RCC 7860 (cell line): ENCODE data around the gene CTSD.

Experiments used
- DNase-seq: peaks from one replicate; pipeline ENCODE4 v3.0.0-alpha.2; 2015; ENCODE audit warnings: low spot score
- FAIRE-seq: peaks from 2 replicates; lab custom pipeline; 2012; peaks lifted over from hg19 to GRCh38; lab: Jason Lieb, UNC

Gene CTSD

GRCh38 chr11:1756791-1757771 is 6.6 kb downstream of the CTSD start:
- DNase-seq, result no peak
- FAIRE-seq, result no peak

- DNase-seq (no peak), FAIRE-seq (no peak)
These were observed 7.8 kb downstream of the CTSD start for GRCh38 chr11:1755692-1756561.

GRCh38 chr11:1755344-1755691 is 8.4 kb downstream of the CTSD start:
- DNase-seq (no peak), FAIRE-seq (no peak)

GRCh38 chr11:1754376-1755150 is 9.2 kb downstream of the CTSD start:
- DNase-seq, result no peak
- no peak for FAIRE-seq

GRCh38 chr11:1753929-1754305 is 9.8 kb downstream of the CTSD start:
- FAIRE-seq (no peak), DNase-seq (no peak)

- DNase-seq, result no peak
- no peak for FAIRE-seq
These were observed 10.3 kb downstream of the CTSD start for GRCh38 chr11:1753229-1753928.

GRCh38 chr11:1752907-1753228 is 10.9 kb downstream of the CTSD start:
- no peak for FAIRE-seq

GRCh38 chr11:1751999-1752906 is 11.5 kb downstream of the CTSD start:
- no peak for FAIRE-seq
- no peak for DNase-seq

More at GRCh38 chr11:1752907-1753228, 10.9 kb downstream of the CTSD start:
- no peak for DNase-seq

GRCh38 chr11:1751531-1751921 is 12.2 kb downstream of the CTSD start:
- DNase-seq (no peak), FAIRE-seq (no peak)

- FAIRE-seq (no peak), DNase-seq (no peak)
These were observed 12.7 kb downstream of the CTSD start for GRCh38 chr11:1750840-1751530.

- FAIRE-seq (no peak), DNase-seq (peak; percentile 18)
These were observed 13.3 kb downstream of the CTSD start, which contains the start of gene IFITM10 for GRCh38 chr11:1750481-1750839. TSS of gene IFITM10 (minus strand) at chr11:1750595. CDS start at chr11:1750442, 153 bp downstream.

- DNase-seq (peak; percentile 82), FAIRE-seq (peak; percentile 85)
These were observed 14.1 kb downstream of the CTSD start for GRCh38 chr11:1749395-1750351.

- FAIRE-seq (no peak), DNase-seq (peak; percentile 38)
These were observed 14.9 kb downstream of the CTSD start for GRCh38 chr11:1748636-1749394.

- DNase-seq (no peak), FAIRE-seq (no peak)
These were observed 15.7 kb downstream of the CTSD start for GRCh38 chr11:1747753-1748635.

- no peak for FAIRE-seq
- no peak for DNase-seq
These were observed 16.6 kb downstream of the CTSD start for GRCh38 chr11:1746956-1747752.
